GM12865 (cell line): ENCODE results near the gene OR11A1.

Source experiments
- DNase-seq: peaks from one replicate; pipeline ENCODE4 v3.0.0; 2010; ENCODE audit warnings: low read depth
- H3K4me3 ChIP-seq: 2 replicates; pipeline ENCODE4 v1.5.1; 2011; ENCODE audit warnings: mild to moderate bottlenecking, low read depth, low read length, control low read depth
- TF ChIP-seq, protein P1 (sequence below): IDR thresholded peaks from 2 replicates; pipeline ENCODE4 v1.5.1; 2011; ENCODE audit warnings: low read length, control low read depth, low read depth, inconsistent platforms; ENCODE audit not compliant: insufficient read depth; ENCODE audit errors: missing control alignments

The OR11A1 gene

DNA sequence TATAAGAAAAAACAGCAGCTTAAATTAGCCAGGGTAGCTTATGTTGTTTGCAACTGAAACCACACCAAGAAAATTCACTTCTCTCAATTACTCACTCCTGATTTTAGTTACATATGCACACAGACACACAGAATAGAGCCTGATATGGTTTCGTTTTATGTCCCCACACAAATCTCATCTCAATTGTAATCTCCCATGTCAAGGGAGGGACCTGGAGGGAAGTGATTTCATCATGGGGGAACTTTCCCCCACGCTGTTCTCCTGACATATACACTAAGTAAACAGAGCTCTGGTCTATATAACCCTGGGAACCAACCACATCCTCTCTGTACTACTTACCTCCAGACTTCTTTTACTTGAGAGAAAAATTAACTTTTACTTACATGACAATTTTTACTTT is 32.3 kb downstream of the OR11A1 start:
- TF ChIP-seq, protein P1, sequence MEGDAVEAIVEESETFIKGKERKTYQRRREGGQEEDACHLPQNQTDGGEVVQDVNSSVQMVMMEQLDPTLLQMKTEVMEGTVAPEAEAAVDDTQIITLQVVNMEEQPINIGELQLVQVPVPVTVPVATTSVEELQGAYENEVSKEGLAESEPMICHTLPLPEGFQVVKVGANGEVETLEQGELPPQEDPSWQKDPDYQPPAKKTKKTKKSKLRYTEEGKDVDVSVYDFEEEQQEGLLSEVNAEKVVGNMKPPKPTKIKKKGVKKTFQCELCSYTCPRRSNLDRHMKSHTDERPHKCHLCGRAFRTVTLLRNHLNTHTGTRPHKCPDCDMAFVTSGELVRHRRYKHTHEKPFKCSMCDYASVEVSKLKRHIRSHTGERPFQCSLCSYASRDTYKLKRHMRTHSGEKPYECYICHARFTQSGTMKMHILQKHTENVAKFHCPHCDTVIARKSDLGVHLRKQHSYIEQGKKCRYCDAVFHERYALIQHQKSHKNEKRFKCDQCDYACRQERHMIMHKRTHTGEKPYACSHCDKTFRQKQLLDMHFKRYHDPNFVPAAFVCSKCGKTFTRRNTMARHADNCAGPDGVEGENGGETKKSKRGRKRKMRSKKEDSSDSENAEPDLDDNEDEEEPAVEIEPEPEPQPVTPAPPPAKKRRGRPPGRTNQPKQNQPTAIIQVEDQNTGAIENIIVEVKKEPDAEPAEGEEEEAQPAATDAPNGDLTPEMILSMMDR: no peak
- H3K4me3 ChIP-seq: no peak overlapping the region
- no peak for DNase-seq

DNA sequence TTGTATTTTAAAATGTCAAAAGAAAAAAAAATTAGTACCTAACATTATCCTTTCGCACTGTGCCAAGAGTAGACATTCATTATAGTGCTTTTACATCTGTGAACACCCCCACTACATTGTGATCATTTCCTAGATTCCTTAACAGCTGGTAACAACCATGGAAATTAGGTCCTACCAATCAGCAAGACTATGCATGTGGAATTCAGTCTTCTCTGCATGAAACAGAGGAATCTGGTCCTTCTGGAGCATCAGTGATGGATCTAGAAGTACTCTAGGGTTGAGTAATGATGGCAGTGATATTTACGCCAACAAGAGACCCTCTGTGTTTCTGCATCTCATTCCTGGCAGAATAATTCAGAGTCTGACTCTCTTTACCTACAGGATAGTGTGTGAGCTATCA is 32.7 kb downstream of the OR11A1 start:
- TF ChIP-seq, protein P1: no peak
- H3K4me3 ChIP-seq: no peak overlapping the region
- no peak for DNase-seq

DNA sequence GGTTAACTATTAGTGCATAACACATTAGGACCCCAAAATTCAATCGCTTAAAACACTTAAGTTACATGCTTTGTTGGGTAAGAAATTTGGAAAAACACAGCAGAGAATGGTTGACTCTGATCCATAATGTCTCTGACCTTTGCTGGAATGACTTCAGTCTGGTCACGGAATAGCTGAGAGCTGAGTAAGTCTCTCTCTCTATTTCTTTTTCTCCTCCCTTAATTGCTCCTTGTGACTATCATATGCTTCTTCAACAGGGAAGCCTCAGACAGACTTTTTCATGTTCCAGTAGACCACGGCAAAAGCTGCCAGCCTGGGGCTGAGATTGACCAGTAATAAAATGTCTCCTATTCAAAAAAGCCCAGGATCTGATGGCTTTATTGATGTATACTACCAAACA is 37.4 kb downstream of the OR11A1 start:
- TF ChIP-seq, protein P1: no peak
- H3K4me3 ChIP-seq: no peak overlapping the region
- DNase-seq: no peak

DNA sequence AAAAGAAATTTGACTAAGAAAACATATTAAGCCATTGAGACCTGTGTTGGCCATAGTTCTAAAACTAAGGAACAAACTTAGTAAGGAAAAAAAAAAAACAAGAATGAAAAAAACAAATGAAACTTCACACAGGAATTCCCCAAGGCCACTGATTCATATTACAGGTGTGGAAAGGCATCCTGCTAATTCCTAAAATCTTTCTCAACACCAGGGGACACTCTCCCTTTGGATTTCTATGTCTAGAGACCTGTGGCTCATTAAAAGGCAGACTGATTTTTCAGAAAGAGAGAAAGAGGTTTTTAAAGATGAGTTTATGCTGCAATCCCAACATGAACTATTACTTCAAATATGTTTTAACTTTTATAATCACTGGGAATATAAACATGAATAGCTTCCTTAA is 42.3 kb downstream of the OR11A1 start, which contains the start of gene OR12D1:
TSS of gene OR12D1 (plus strand) at position 341 of the 400 bp plus-strand sequence.
- no peak for DNase-seq
- TF ChIP-seq, protein P1: no peak

DNA sequence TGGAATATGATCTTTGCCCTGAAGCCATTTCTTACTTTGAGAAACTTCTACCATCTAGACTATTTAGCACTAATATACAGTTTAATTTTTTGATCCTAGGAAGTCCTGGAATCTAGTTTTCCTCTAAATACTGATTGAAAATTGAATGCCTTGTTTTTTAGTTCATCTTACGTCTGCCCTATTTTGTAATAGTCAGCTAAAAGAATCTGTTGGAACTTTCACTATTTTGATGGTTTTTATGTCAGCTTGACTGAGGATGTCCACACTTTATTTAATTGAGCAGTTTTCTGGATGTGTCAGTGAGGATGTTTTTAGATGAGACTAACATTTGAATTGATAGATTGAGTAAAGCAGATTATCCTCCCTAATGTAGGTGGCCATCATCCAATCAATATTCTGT is 53.1 kb downstream of the OR11A1 start:
- DNase-seq: no peak
- TF ChIP-seq, protein P1: no peak
- no peak overlapping the region for H3K4me3 ChIP-seq

More for the DNA sequence above, 42.3 kb downstream of the OR11A1 start, which contains the start of gene OR12D1:
- H3K4me3 ChIP-seq: no peak within 1 kb of the TSS

DNA sequence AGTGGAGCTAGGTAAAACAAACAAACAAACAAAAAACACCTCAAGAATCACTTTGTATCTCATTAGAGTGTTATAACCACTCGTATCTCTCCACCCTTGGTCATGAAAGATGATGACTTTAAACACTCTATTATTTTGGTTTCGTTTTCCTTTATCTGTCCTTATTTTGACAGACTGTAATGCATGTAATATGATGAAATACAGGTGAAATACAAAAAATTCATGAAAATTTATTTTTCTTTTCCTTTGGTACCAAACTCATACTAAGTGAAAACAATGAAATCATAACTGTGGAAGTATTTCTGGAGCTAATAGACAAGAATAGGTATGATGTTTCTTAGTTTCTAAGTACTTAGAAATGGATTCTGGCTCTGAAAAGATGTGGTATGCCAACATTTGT is 57.3 kb downstream of the OR11A1 start:
- DNase-seq: no peak
- no peak overlapping the region for H3K4me3 ChIP-seq
- TF ChIP-seq, protein P1: no peak

DNA sequence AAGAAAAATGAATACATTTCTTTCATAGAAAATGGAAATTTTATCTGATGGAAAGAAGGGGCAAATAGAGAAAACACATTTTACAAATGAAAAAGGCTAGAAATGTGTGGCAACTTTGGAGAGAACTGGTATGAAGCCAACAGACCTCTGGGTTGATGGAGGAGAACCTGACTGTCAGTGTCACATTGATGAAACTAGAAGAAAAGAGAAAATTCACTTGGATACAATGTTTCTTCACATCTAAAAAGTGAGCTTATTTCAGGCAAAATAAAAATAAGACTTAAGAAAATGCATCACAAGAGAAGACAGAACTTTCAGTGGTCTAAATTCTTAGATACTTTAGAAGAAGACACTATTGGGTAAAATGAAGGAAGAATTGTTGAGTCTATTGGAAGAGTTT is 61.5 kb downstream of the OR11A1 start, which contains the start of gene OR12D2:
TSS of gene OR12D2 (plus strand) at position 301 of the 400 bp plus-strand sequence. CDS start 1,069 bp downstream, outside the sequence.
- H3K4me3 ChIP-seq: no peak within 1 kb of the TSS
- TF ChIP-seq, protein P1: no peak
- no peak for DNase-seq
